ENCODE measurements around the gene FADS3. TPM values are rescaled to one million over a fixed set of nuclear protein-coding genes. Genes with fewer than 3 reads are reported as not detected.

FADS3 gene
- total RNA-seq, 1 experiment from 2014 or later: 22.6 TPM

- no peak for ATAC-seq
- in situ Hi-C loops (cut with HindIII; ENCODE audit: low pct_unique_long_range_greater_than_20kb, low sequenced_read_pairs) (no loop called here), intact Hi-C loops (cut with micrococcal nuclease; ENCODE audit: unreplicated experiment) (no loop called here)
- Histone ChIP-seq H3K27me3 (ENCODE audit: control insufficient read depth, insufficient read depth, low read length) (no peaks in the 10 kb centered on the region), H3K9me3 (ENCODE audit: control insufficient read depth, insufficient read depth, low read depth, low read length) (no peaks in the 10 kb centered on the region), H3K27ac (ENCODE audit: low read length) (no peak overlapping the region), H3K4me1 (ENCODE audit: control insufficient read depth, insufficient read depth, low read length) (peaks cover 13% of the 10 kb centered on the region), H3K4me3 (ENCODE audit: low read depth in 2 of 2, low read length in 2 of 2) (no peak overlapping the region), H3K36me3 (ENCODE audit: control insufficient read depth, insufficient read depth, low read length) (no peaks in the 10 kb centered on the region)
- DNase-seq (ENCODE audit: low read depth, low spot score): no peak
- no TSS peak for BruUV-seq (replicated peaks)
- CTCF ChIA-PET: interaction anchor here (0.5 to 1.0 kb wide), 2 partner anchors 25 to 76 kb away, joined by 5 to 13 read pairs; no protein-coding TSS in a partner anchor
- TF ChIP-seq TCF7L2 (IDR thresholded peaks at IDR 0.05; ENCODE audit: low read depth, low read length) (no peak), POLR2AphosphoS5 (IDR thresholded peaks at IDR 0.05; ENCODE audit: low read depth, low read length) (no peak), CTCF (IDR thresholded peaks at IDR 0.05) (no peak)
- POLR2A ChIA-PET: no interaction called here
Measured at GRCh38 chr11:61874377-61874809, 17.0 kb downstream of the FADS3 start.

- no peak for ATAC-seq
- no TSS peak for BruUV-seq (replicated peaks)
- H3K4me1 ChIP-seq (ENCODE audit: control insufficient read depth, insufficient read depth, low read length): peaks cover 13% of the 10 kb centered on the region
- intact Hi-C loops (cut with micrococcal nuclease; ENCODE audit: unreplicated experiment): no loop called here
- in situ Hi-C loops (cut with HindIII; ENCODE audit: low pct_unique_long_range_greater_than_20kb, low sequenced_read_pairs): no loop called here
- POLR2A ChIA-PET: interaction anchor here (0.6 kb wide), 1 partner anchor 49 kb away, joined by 6 read pairs; no protein-coding TSS in a partner anchor
- H3K27ac ChIP-seq (ENCODE audit: low read length): no peak overlapping the region
- no peaks in the 10 kb centered on the region for H3K9me3 ChIP-seq (ENCODE audit: control insufficient read depth, insufficient read depth, low read depth, low read length)
- CTCF ChIA-PET: interaction anchor here (0.5 kb wide), 1 partner anchor 76 kb away, joined by 5 read pairs; no protein-coding TSS in a partner anchor
- no peaks in the 10 kb centered on the region for H3K27me3 ChIP-seq (ENCODE audit: control insufficient read depth, insufficient read depth, low read length)
- H3K4me3 ChIP-seq (ENCODE audit: low read depth in 2 of 2, low read length in 2 of 2): no peak overlapping the region
- DNase-seq (ENCODE audit: low read depth, low spot score): no peak
- no peaks in the 10 kb centered on the region for H3K36me3 ChIP-seq (ENCODE audit: control insufficient read depth, insufficient read depth, low read length)
- TF ChIP-seq POLR2AphosphoS5 (IDR thresholded peaks at IDR 0.05; ENCODE audit: low read depth, low read length) (no peak), SIN3A (IDR thresholded peaks at IDR 0.05; ENCODE audit: borderline replicate concordance, insufficient read depth, low read depth, low read length) (no peak), TCF7L2 (IDR thresholded peaks at IDR 0.05; ENCODE audit: low read depth, low read length) (no peak), CTCF (IDR thresholded peaks at IDR 0.05) (no peak), REST (IDR thresholded peaks at IDR 0.05; ENCODE audit: insufficient read depth in 1 of 2, low read depth in 2 of 2, low read length in 1 of 2) (no peak)
Measured at GRCh38 chr11:61873588-61874376, 17.6 kb downstream of the FADS3 start.

Data from Panc1 (cell line).